GM12872 (cell line): ENCODE results near the gene DNAJC3.

Experiments
- CTCF ChIP-seq: IDR thresholded peaks from 3 replicates; pipeline ENCODE4 v1.5.1; 2011; ENCODE audit warnings: low read depth, mild to moderate bottlenecking, low read length, moderate library complexity; ENCODE audit not compliant: insufficient read depth

DNAJC3 gene

GRCh38 chr13:95676762-95677563 lies at the start of gene DNAJC3:
DNAJC3 (plus strand) TSS chr13:95677139; CDS start chr13:95677256, 117 bp downstream.
- TF ChIP-seq CTCF: no peak

- no peak for TF ChIP-seq CTCF
Observed at GRCh38 chr13:95627590-95627989, 49.3 kb upstream of the DNAJC3 start.

- no peak for TF ChIP-seq CTCF
Observed at GRCh38 chr13:95628488-95628887, 48.5 kb upstream of the DNAJC3 start.

- no peak for TF ChIP-seq CTCF
Observed at GRCh38 chr13:95629071-95629470, 47.9 kb upstream of the DNAJC3 start.

- TF ChIP-seq CTCF: no peak
Observed at GRCh38 chr13:95630593-95630992, 46.3 kb upstream of the DNAJC3 start.

- TF ChIP-seq CTCF: no peak
Observed at GRCh38 chr13:95636853-95637252, 40.1 kb upstream of the DNAJC3 start.

GRCh38 chr13:95641291-95642027 lies 35.5 kb upstream of the DNAJC3 start:
- no peak for TF ChIP-seq CTCF
